Lung (tissue), 12 donors: ENCODE measurements around the gene BCL6B. TPM values are rescaled to one million over a fixed set of nuclear protein-coding genes. Genes with fewer than 3 reads are reported as not detected.

Experiments used
- ATAC-seq: fragments of 200-7000 bp; cut with Tn5 transposase; one replicate; pipeline ENCODE4 v1.9.1; 2020; ENCODE audit warnings: moderate number of reproducible peaks; ENCODE audit not compliant: insufficient read depth, low FRiP score
- DNase-seq, 3 donors: peaks; one replicate each; pipeline ENCODE4 v3.0.0-alpha.2; 2013 to 2017
- H3K27ac ChIP-seq, 2 donors: one replicate each; pipeline ENCODE4 v1.5.1; 2013; ENCODE audit warnings: mild to moderate bottlenecking in 2 of 2, moderate library complexity in 2 of 2, control low read depth in 1 of 2, inconsistent platforms in 1 of 2, low read depth in 1 of 2, low read length in 1 of 2
- H3K27me3 ChIP-seq, 3 donors: one replicate each; pipeline ENCODE4 v1.5.1; 2013; ENCODE audit warnings: low read length in 2 of 3; ENCODE audit not compliant: control insufficient read depth in 3 of 3, insufficient read depth in 3 of 3
- H3K36me3 ChIP-seq, 4 donors: one replicate each; pipeline ENCODE4 v1.5.1; 2013; ENCODE audit warnings: low read length in 4 of 4, mild to moderate bottlenecking in 1 of 4, moderate library complexity in 1 of 4; ENCODE audit not compliant: control insufficient read depth in 4 of 4, insufficient read depth in 4 of 4
- H3K4me1 ChIP-seq, 5 donors: one replicate each; pipeline ENCODE4 v1.5.1; 2013; ENCODE audit warnings: low read length in 5 of 5, mild to moderate bottlenecking in 2 of 5, moderate library complexity in 1 of 5; ENCODE audit not compliant: control insufficient read depth in 5 of 5, insufficient read depth in 5 of 5
- H3K4me3 ChIP-seq: one replicate; pipeline ENCODE4 v1.5.1; 2013; ENCODE audit warnings: mild to moderate bottlenecking, control low read depth, moderate library complexity
- H3K9ac ChIP-seq, 2 donors: one replicate each; pipeline ENCODE4 v1.5.1; 2013; ENCODE audit warnings: low read length in 2 of 2, control low read depth in 1 of 2; ENCODE audit not compliant: insufficient read depth in 1 of 2
- H3K9me3 ChIP-seq, 4 donors: one replicate each; pipeline ENCODE4 v1.5.1; 2013; ENCODE audit warnings: low read length in 3 of 4, mild to moderate bottlenecking in 1 of 4, moderate library complexity in 1 of 4; ENCODE audit not compliant: control insufficient read depth in 4 of 4, insufficient read depth in 3 of 4
- WGBS, 2 donors: extraction: QIAGEN DNeasy Blood & Tissue Kit; methylation state at CpG; one replicate each; pipeline ENCODE4 v1.1.7; 2013; 5-methylcytosine and 5-hydroxymethylcytosine counted together
- polyA plus RNA-seq, 2 donors: library from polyadenylated mRNA; stranded (reverse); fragments of 200-250 nt; gene quantifications; one replicate each; pipeline ENCODE4 v1.2.1, GENCODE V29; 2013
- total RNA-seq, 2 donors: library from RNA; depleted of rRNA in 1 of 2; stranded (reverse); fragments of >200 nt in 1 of 2; gene quantifications; one replicate each; pipeline ENCODE4 v1.2.1, GENCODE V29; 2014 to 2021
- TF ChIP-seq, protein P1 (sequence below): IDR thresholded peaks from 2 replicates; pipeline ENCODE4 v1.5.1; 2012; ENCODE audit warnings: mild to moderate bottlenecking; ENCODE audit errors: control extremely low read depth, extremely low read depth
- donor health status: control.
- donor health status: control.
- donor health status: Bipolar disorder and iron deficiency.
- donor health status: healthy.
- donor health status: DM: yes; HTN: yes; CAD: no.

The BCL6B gene
- total and polyA plus RNA-seq, 4 donors: 14.5 to 55.6 (median 15.5) TPM

DNA sequence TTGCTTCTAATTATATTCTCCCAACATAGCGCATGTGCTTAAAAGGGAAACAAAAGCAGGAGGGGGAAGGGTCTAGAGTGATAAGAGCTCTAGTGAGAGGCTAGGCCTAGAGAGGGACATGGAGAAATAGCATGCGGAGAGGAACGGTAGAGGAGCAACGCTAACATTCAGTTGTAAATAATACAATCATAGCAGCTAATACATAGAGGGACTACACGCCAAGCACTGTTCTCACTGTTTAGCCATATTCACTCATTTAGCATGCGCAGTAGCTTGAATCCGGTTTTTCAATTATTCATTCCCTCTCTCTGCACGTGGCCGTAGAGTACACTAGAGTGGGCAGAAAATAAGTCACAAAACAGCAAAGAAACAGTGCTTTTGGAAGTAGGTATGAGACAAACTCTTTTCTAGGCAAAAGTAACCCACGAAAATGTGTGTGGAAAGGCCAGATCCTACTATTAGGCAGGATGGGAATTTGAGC, 28.7 kb upstream of the BCL6B start:
- TF ChIP-seq, protein P1, sequence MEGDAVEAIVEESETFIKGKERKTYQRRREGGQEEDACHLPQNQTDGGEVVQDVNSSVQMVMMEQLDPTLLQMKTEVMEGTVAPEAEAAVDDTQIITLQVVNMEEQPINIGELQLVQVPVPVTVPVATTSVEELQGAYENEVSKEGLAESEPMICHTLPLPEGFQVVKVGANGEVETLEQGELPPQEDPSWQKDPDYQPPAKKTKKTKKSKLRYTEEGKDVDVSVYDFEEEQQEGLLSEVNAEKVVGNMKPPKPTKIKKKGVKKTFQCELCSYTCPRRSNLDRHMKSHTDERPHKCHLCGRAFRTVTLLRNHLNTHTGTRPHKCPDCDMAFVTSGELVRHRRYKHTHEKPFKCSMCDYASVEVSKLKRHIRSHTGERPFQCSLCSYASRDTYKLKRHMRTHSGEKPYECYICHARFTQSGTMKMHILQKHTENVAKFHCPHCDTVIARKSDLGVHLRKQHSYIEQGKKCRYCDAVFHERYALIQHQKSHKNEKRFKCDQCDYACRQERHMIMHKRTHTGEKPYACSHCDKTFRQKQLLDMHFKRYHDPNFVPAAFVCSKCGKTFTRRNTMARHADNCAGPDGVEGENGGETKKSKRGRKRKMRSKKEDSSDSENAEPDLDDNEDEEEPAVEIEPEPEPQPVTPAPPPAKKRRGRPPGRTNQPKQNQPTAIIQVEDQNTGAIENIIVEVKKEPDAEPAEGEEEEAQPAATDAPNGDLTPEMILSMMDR: no peak
- H3K36me3 ChIP-seq: peaks cover 0 to 23% (median 3%) of the 10 kb centered on the region in 4 donors
- H3K4me3 ChIP-seq: no peak overlapping the region
- H3K9ac ChIP-seq: no peak overlapping the region
- 78 to 85% methylated on average over 10 of the region's 10 CpGs for WGBS, 2 donors
- no peak overlapping the region for H3K27ac ChIP-seq
- ATAC-seq: no peak
- H3K4me1 ChIP-seq: peaks cover 0 to 12% (median 0%) of the 10 kb centered on the region in 5 donors
- no peaks in the 10 kb centered on the region for H3K9me3 ChIP-seq
- H3K27me3 ChIP-seq: peaks cover 0 to 29% (median 0%) of the 10 kb centered on the region in 3 donors
- no peak for DNase-seq

DNA sequence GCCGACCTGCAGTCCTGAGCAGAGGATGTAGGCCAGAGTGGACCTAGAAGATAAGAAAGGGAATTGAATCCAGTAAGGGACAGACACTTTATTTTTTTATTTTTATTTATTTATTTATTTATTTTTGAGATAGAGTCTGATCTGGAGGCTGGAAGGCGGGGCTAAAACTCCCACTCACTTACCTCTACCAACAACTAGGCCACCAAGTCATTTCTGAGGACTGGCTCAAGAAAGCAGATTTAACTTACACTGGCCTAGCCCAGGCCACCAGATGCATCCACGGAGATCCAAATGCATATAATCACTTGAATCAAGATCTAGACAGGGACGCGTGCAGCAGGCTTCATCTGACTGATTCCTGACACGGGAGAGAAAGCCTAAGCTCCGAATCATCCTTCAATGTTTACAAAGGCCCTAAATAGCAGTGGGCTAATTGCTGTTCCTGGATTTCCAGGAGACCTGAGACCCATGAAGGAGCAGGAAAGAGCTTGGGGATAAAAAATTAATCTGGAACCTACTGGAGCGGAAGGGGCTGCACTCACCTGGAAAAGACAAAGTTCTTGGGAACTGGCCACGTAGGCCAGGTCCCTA, 28.1 kb upstream of the BCL6B start:
- Histone ChIP-seq H3K4me1 (peaks cover 0 to 12% (median 0%) of the 10 kb centered on the region in 5 donors), H3K27me3 (peaks cover 0 to 29% (median 0%) of the 10 kb centered on the region in 3 donors), H3K9me3 (no peaks in the 10 kb centered on the region), H3K9ac (no peak overlapping the region), H3K27ac (no peak overlapping the region), H3K4me3 (no peak overlapping the region), H3K36me3 (peaks cover 0 to 29% (median 4%) of the 10 kb centered on the region in 4 donors)
- DNase-seq: no peak
- TF ChIP-seq, protein P1: no peak
- 89 to 96% methylated on average over 9 of the region's 9 CpGs for WGBS, 2 donors
- ATAC-seq: no peak

DNA sequence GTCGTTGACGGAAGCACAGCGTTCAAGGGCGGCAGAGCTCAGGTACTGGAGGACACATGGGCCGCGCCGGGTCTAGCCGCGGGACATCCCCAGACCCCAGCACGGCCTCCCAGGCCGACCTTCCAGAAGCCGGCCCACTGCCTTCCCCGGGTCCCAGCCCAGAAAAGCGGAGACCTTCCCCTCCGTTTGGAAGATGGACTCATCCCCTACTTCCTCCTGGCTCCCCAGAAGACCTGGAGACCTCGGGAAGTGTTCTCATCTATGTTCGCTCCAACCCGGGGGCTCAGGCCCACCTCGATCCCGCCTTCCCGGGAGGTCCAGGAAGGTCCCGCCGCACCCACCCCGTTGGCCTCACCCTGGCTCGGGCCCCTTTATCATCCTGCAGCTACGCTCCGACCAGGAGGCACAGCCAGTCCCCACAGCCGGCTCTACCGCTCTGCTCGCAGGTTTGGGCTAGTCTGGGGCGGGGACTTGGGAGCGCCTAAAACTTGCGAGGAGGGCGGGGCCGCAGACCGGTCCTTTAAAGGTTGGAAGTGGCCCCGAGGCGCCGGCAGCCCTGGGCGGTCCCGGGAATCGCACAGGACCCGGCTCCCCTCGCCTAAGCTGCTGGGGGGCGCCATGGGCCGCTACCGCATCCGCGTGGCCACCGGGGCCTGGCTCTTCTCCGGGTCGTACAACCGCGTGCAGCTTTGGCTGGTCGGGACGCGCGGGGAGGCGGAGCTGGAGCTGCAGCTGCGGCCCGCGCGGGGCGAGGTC, 27.2 kb upstream of the BCL6B start, which contains the start of gene ALOX12:
Gene ALOX12, plus strand, starts transcription at position 550 of the 756 bp plus-strand sequence. Its CDS starts 69 bp downstream, at position 619.
- H3K4me1 ChIP-seq: peaks cover 0 to 12% (median 0%) of the 10 kb centered on the region in 5 donors
- H3K9ac ChIP-seq: no peak within 1 kb of the TSS
- DNase-seq: no peak

More for the DNA sequence above, 27.2 kb upstream of the BCL6B start, which contains the start of gene ALOX12:
- Histone ChIP-seq H3K36me3 (peaks cover 0 to 35% (median 6%) of the 10 kb centered on the region in 4 donors), H3K27me3 (peaks cover 0 to 29% (median 0%) of the 10 kb centered on the region in 3 donors), H3K9me3 (no peaks in the 10 kb centered on the region), H3K27ac (no peak within 1 kb of the TSS), H3K4me3 (peak within 1 kb of the TSS; percentile 5)
- 35 to 43% methylated on average over 60 to 64 of the region's 64 CpGs for WGBS, 2 donors
- peak; percentile 56 for ATAC-seq
- TF ChIP-seq, protein P1: no peak
